WTC11 (cell line): ENCODE data around the gene OOSP4A.

Source experiments
- AFF4 ChIP-seq: sonication (generic); formaldehyde crosslinking; IDR thresholded peaks from 2 replicates; pipeline ENCODE4 v1.8.1; 2023; ENCODE audit warnings: mild to moderate bottlenecking, missing genetic modification reagents, borderline replicate concordance
- ARID4B ChIP-seq: sonication (generic); formaldehyde crosslinking; IDR thresholded peaks from 2 replicates; pipeline ENCODE4 v1.8.0; 2023; ENCODE audit warnings: missing genetic modification reagents, mild to moderate bottlenecking, borderline replicate concordance
- CTCF ChIP-seq: fragments of 200-600 bp; IDR thresholded peaks from 2 replicates; pipeline ENCODE4 v1.8.0; 2022; ENCODE audit warnings: antibody characterized with exemption
- SMAD3 ChIP-seq: sonication (generic); formaldehyde crosslinking; IDR thresholded peaks from 2 replicates; pipeline ENCODE4 v1.8.0; 2022; ENCODE audit warnings: missing genetic modification reagents, mild to moderate bottlenecking, borderline replicate concordance
- TEAD1 ChIP-seq: sonication (generic); formaldehyde crosslinking; IDR thresholded peaks from 2 replicates; pipeline ENCODE4 v1.8.0; 2022; ENCODE audit warnings: mild to moderate bottlenecking, missing genetic modification reagents
- USF1 ChIP-seq: sonication (generic); formaldehyde crosslinking; IDR thresholded peaks from 2 replicates; pipeline ENCODE4 v1.8.0; 2022; ENCODE audit warnings: mild to moderate bottlenecking, missing genetic modification reagents
- ZNF281 ChIP-seq: sonication (generic); formaldehyde crosslinking; IDR thresholded peaks from 2 replicates; pipeline ENCODE4 v1.8.0; 2023; ENCODE audit warnings: mild to moderate bottlenecking, missing genetic modification reagents
- ZNF396 ChIP-seq: fragments of 250-450 bp; sonication (Bioruptor Pico); IDR thresholded peaks from 2 replicates; pipeline ENCODE4 v1.8.0; 2021; ENCODE audit warnings: mild to moderate bottlenecking, moderate library complexity, borderline replicate concordance
- ZNF512 ChIP-seq: sonication (generic); formaldehyde crosslinking; IDR thresholded peaks from 2 replicates; pipeline ENCODE4 v1.8.1; 2022; ENCODE audit warnings: missing genetic modification reagents, borderline replicate concordance

GRCh38 chr11:59918480-59918879 is 45.4 kb upstream of the OOSP4A start:
- no peak for TF ChIP-seq ARID4B
- TF ChIP-seq CTCF = no peak
- TF ChIP-seq USF1 = no peak
- no peak for TF ChIP-seq SMAD3 (CRISPR knock-in tag)
- TF ChIP-seq TEAD1 (CRISPR knock-in tag) = no peak
- TF ChIP-seq ZNF512 (CRISPR knock-in tag) = no peak
- TF ChIP-seq AFF4 (CRISPR knock-in tag) = no peak
- no peak for TF ChIP-seq ZNF281 (CRISPR knock-in tag)
- TF ChIP-seq ZNF396 (CRISPR knock-in tag) = no peak
